Measurements from ENCODE around the gene C1orf167. TPM values are rescaled to one million over a fixed set of nuclear protein-coding genes. Genes with fewer than 3 reads are reported as not detected.

C1orf167 gene
- total and polyA plus RNA-seq, 8 donors, result 0.24 to 14.4 (median 0.64) TPM; not detected in 3

GRCh38 chr1:11836955-11837766 lies 75.2 kb downstream of the C1orf167 start:
- intact Hi-C loops (cut with DNase I), result loop anchor here in 1 of 2 donors (5.0 kb wide), 1 partner anchor 55 kb away; no protein-coding TSS in a partner anchor
- no peak for ATAC-seq

GRCh38 chr1:11837767-11838348 lies 75.9 kb downstream of the C1orf167 start:
- intact Hi-C loops (cut with DNase I), result loop anchor here in 1 of 2 donors (5.0 kb wide), 1 partner anchor 54 kb away; no protein-coding TSS in a partner anchor
- ATAC-seq (peak; percentile 8), DNase-seq (no peak)
- H3K27ac ChIP-seq, result no peak overlapping the region
- TF ChIP-seq CTCF (IDR thresholded peaks at IDR 0.05), result no peak
- H3K36me3 ChIP-seq, result peaks cover 0 to 100% of the 10 kb centered on the region in 2 donors
- no peaks in the 10 kb centered on the region for H3K9me3 ChIP-seq
- no peaks in the 10 kb centered on the region for H3K27me3 ChIP-seq
- peaks cover 0 to 19% of the 10 kb centered on the region in 2 donors for H3K4me1 ChIP-seq
- H3K4me3 ChIP-seq, result no peak overlapping the region

More at GRCh38 chr1:11836955-11837766, 75.2 kb downstream of the C1orf167 start:
- Histone ChIP-seq H3K36me3 (peaks cover 0 to 100% of the 10 kb centered on the region in 2 donors), H3K27me3 (no peaks in the 10 kb centered on the region), H3K4me3 (no peak overlapping the region), H3K9me3 (no peaks in the 10 kb centered on the region), H3K27ac (no peak overlapping the region), H3K4me1 (peaks cover 0 to 12% of the 10 kb centered on the region in 2 donors)
- DNase-seq, result no peak
- TF ChIP-seq CTCF (IDR thresholded peaks at IDR 0.05), result no peak

GRCh38 chr1:11838349-11839272 lies 76.6 kb downstream of the C1orf167 start:
- ATAC-seq (peak; percentile 90), DNase-seq (peak; percentile 43 to 94 (median 76))
- TF ChIP-seq CTCF (IDR thresholded peaks at IDR 0.05), result peak; percentile 90 to 94
- H3K4me1 ChIP-seq, result peaks cover 0 to 26% of the 10 kb centered on the region in 2 donors
- intact Hi-C loops (cut with DNase I), result loop anchor here in 1 of 2 donors (5.0 kb wide), 1 partner anchor 54 kb away; no protein-coding TSS in a partner anchor
- H3K36me3 ChIP-seq, result peaks cover 0 to 95% of the 10 kb centered on the region in 2 donors
- H3K27me3 ChIP-seq, result no peaks in the 10 kb centered on the region
- no peak overlapping the region for H3K4me3 ChIP-seq
- no peak overlapping the region for H3K27ac ChIP-seq
- H3K9me3 ChIP-seq, result no peaks in the 10 kb centered on the region

Other genes starting within 250 kb of the C1orf167 start
- gene FBXO2, start 107.8 kb upstream of the C1orf167 start, total RNA-seq, result 10 to 100 TPM in 1 of 2 donors, 1 to 10 TPM in 1; 8.0 to 12.7 TPM
- under 1 TPM; 0.57 to 0.92 (median 0.76) TPM for gene FBXO2, start 107.8 kb upstream of the C1orf167 start, polyA plus RNA-seq (ENCODE audit: insufficient read length in 6 of 6)
- gene FBXO44, start 107.3 kb upstream of the C1orf167 start, total RNA-seq, result 10 to 100 TPM; 13.8 to 21.1 TPM
- gene FBXO44, start 107.3 kb upstream of the C1orf167 start, polyA plus RNA-seq (ENCODE audit: insufficient read length in 6 of 6), result 10 to 100 TPM; 12.1 to 17.1 (median 14.6) TPM
- 10 to 100 TPM; 13.4 to 15.2 TPM for gene FBXO6, start 98.0 kb upstream of the C1orf167 start, total RNA-seq
- gene FBXO6, start 98.0 kb upstream of the C1orf167 start, polyA plus RNA-seq (ENCODE audit: insufficient read length in 6 of 6), result 1 to 10 TPM; 4.7 to 7.1 (median 5.8) TPM
- gene MAD2L2, start 81.0 kb upstream of the C1orf167 start, total RNA-seq, result 10 to 100 TPM; 25.7 to 28.0 TPM
- 10 to 100 TPM; 44.5 to 56.1 (median 46.8) TPM for gene MAD2L2, start 81.0 kb upstream of the C1orf167 start, polyA plus RNA-seq (ENCODE audit: insufficient read length in 6 of 6)
- under 1 TPM; 0.10 to 0.61 TPM for gene DRAXIN, start 70.5 kb upstream of the C1orf167 start, total RNA-seq
- gene DRAXIN, start 70.5 kb upstream of the C1orf167 start, polyA plus RNA-seq (ENCODE audit: insufficient read length in 6 of 6), result 1 to 10 TPM; 2.2 to 3.2 (median 2.5) TPM
- 10 to 100 TPM; 49.0 to 95.8 TPM for gene AGTRAP, start 26.1 kb upstream of the C1orf167 start, total RNA-seq
- 10 to 100 TPM; 24.7 to 29.8 (median 27.5) TPM for gene AGTRAP, start 26.1 kb upstream of the C1orf167 start, polyA plus RNA-seq (ENCODE audit: insufficient read length in 6 of 6)
- 10 to 100 TPM; 34.2 to 44.5 TPM for gene MTHFR, start 43.8 kb downstream of the C1orf167 start, total RNA-seq
- 10 to 100 TPM; 16.5 to 29.3 (median 22.3) TPM for gene MTHFR, start 43.8 kb downstream of the C1orf167 start, polyA plus RNA-seq (ENCODE audit: insufficient read length in 6 of 6)
- 10 to 100 TPM; 17.7 to 43.4 TPM for gene CLCN6, start 44.0 kb downstream of the C1orf167 start, total RNA-seq
- gene CLCN6, start 44.0 kb downstream of the C1orf167 start, polyA plus RNA-seq (ENCODE audit: insufficient read length in 6 of 6), result 10 to 100 TPM; 17.2 to 23.9 (median 20.7) TPM
- gene NPPA, start 85.6 kb downstream of the C1orf167 start, total RNA-seq, result 1 to 10 TPM; 1.6 to 2.7 TPM
- gene NPPA, start 85.6 kb downstream of the C1orf167 start, polyA plus RNA-seq (ENCODE audit: insufficient read length in 6 of 6), result 1 to 10 TPM in 3 of 6 donors, under 1 TPM in 3; 0.51 to 1.8 (median 0.92) TPM
- gene NPPB, start 96.8 kb downstream of the C1orf167 start, total RNA-seq, result not detected
- gene NPPB, start 96.8 kb downstream of the C1orf167 start, polyA plus RNA-seq (ENCODE audit: insufficient read length in 6 of 6), result not detected
- gene KIAA2013, start 164.2 kb downstream of the C1orf167 start, total RNA-seq, result 10 to 100 TPM; 42.9 to 43.3 TPM
- 10 to 100 TPM; 26.2 to 33.3 (median 31.1) TPM for gene KIAA2013, start 164.2 kb downstream of the C1orf167 start, polyA plus RNA-seq (ENCODE audit: insufficient read length in 6 of 6)
- 100 to 1,000 TPM; 114 to 159 TPM for gene PLOD1, start 172.5 kb downstream of the C1orf167 start, total RNA-seq
- 100 to 1,000 TPM; 122 to 153 (median 131) TPM for gene PLOD1, start 172.5 kb downstream of the C1orf167 start, polyA plus RNA-seq (ENCODE audit: insufficient read length in 6 of 6)
- gene MFN2, start 218.3 kb downstream of the C1orf167 start, total RNA-seq, result 10 to 100 TPM; 75.4 to 82.0 TPM
- 10 to 100 TPM; 45.4 to 53.6 (median 49.1) TPM for gene MFN2, start 218.3 kb downstream of the C1orf167 start, polyA plus RNA-seq (ENCODE audit: insufficient read length in 6 of 6)